ENCODE data around the gene CZIB. TPM values are rescaled to one million over a fixed set of nuclear protein-coding genes. Genes with fewer than 3 reads are reported as not detected.

Gene CZIB
- 64.6 and 75.5 TPM in 2 replicates for total RNA-seq

GRCh38 chr1:53220171-53220961 lies at the start of gene CZIB:
Gene CZIB (minus strand): TSS chr1:53220634. CDS start chr1:53220575, 59 bp downstream.

DNA sequence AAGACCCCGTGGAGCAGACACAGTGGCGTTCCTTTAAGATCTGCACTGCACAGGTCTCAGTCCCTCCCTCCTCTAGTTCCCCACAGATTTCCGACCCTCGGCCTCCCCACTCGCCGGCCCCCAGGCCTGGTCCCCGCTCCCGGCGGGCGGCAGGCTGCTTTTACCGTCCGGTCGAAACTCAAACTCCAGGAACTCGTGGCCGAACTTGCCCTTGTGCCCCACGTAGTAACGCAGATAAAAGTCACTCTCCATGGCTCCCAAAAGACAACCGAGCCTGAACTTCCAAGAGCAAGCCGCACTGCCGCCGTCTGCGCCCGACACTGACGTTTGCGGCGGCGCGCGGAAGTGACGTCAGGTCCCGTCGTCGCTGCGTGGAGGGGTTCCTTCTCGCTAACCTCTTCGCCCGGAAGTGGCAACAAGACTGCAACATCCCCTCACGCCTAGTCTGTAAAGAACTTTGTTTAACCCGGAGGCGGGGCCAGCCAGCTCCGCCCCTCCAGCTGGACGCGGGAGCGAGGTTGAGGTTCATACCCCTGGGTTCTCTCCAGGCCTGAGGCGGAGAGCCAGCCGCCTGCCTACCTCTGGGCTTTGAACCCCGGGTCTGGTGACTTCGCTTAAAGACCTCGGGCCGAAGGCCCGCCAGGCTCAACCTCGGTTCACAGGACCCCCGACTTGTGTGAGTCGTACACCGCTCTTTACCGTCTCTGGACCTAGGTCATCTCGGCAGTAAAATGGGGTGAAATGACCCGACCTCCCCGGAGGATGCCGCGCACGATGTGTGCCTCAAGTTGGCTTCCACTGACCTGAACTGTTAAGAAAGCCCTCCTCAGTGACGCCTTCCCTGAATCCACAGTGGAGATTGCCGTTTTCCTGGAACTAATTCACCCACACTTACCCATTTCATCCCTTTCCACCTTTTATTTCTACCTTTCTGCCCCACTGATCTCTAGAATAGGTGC lies 18.0 kb upstream of the CZIB start, which contains the start of gene MAGOH:
Gene MAGOH (minus strand): TSS at position 322 of the 959 bp plus-strand sequence. CDS start 70 bp downstream, at position 252.

DNA sequence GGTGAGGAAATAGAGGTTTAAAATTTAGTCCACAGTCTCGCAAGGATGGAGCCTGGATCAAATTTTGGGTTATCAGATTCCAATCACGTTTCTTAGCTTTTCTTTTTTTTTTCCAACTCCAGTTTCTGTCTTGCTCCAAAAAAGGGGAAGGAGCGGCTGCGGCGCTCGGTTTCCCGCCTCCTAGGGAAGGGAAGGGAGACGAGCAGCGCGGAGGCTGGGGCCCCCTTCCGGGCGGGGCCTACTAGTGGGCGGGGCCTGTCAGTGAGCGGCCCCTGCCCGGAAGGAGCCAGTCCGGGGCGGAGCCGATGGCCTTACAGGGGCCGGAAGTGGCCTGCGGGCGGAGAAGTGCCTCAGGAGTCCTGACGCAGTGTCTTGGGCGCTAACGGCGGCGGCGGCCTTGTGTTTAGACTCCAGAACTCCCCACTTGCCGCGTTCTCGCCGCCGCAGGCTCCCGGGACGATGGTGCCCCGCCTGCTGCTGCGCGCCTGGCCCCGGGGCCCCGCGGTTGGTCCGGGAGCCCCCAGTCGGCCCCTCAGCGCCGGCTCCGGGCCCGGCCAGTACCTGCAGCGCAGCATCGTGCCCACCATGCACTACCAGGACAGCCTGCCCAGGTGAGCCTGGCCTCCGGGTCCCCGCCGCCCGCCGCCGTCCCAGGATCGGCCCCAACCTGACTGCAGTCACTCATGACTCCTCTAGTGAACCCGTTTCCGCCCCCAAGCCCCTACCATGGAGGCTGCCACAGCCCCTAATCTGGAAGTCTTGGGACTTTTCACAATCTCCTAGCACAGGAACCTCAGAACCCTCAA lies 23.7 kb downstream of the CZIB start, which contains the start of gene CPT2:
Gene CPT2 (plus strand): TSS at position 340 of the 806 bp plus-strand sequence. CDS start 120 bp downstream, at position 460.

Other genes with a start within 250 kb of the CZIB start
- gene PODN, start 158.4 kb downstream of the CZIB start, total RNA-seq = 1.4 and 2.0 TPM in 2 replicates
- gene SLC1A7, start 78.0 kb downstream of the CZIB start, total RNA-seq = not detected in 2 replicates
- 20.2 and 26.1 TPM in 2 replicates for gene CPT2, start 23.8 kb downstream of the CZIB start, total RNA-seq
- gene MAGOH, start 17.9 kb upstream of the CZIB start, total RNA-seq = 34.2 and 49.3 TPM in 2 replicates
- 27.4 and 37.9 TPM in 2 replicates for gene LRP8, start 107.4 kb upstream of the CZIB start, total RNA-seq
- not detected in 2 replicates for gene DMRTB1, start 238.8 kb upstream of the CZIB start, total RNA-seq

Data from myometrial cell (primary cell).